Measurements from ENCODE around the gene POLG.

- TF ChIP-seq CTCF (IDR thresholded peaks at IDR 0.05) (no peak), POLR2A (IDR thresholded peaks at IDR 0.05) (no peak)
Measured at GRCh38 chr15:89360294-89360971, 25.8 kb upstream of the POLG start.

Data from lower leg skin (tissue), 3 donors.